HG02970 (cell line): ENCODE measurements around the gene PHRF1.
"Not testable (repeated sequence)": the region's sequence is repeated elsewhere in the genome, so short reads cannot be mapped to it uniquely, and the experiment has no call there.

Experiments used
- ATAC-seq: cut with Tn5 transposase; IDR thresholded peaks from one replicate; pipeline ENCODE4 v1.9.1; 2021; ENCODE audit warnings: mild to moderate bottlenecking, moderate library complexity, moderate number of reproducible peaks; ENCODE audit not compliant: unreplicated experiment, low FRiP score

PHRF1 gene

GRCh38 chr11:646214-646613 is 69.9 kb downstream of the PHRF1 start:
- no peak for ATAC-seq

GRCh38 chr11:647672-648158 is 71.4 kb downstream of the PHRF1 start:
- ATAC-seq = not testable (repeated sequence)

GRCh38 chr11:650482-650881 is 74.2 kb downstream of the PHRF1 start:
- ATAC-seq = no peak

- not testable (repeated sequence) for ATAC-seq
Observed at GRCh38 chr11:653136-653535, 76.9 kb downstream of the PHRF1 start.

GRCh38 chr11:653837-654236 is 77.6 kb downstream of the PHRF1 start:
- no peak for ATAC-seq

GRCh38 chr11:654444-654843 is 78.2 kb downstream of the PHRF1 start:
- not testable (repeated sequence) for ATAC-seq

GRCh38 chr11:655036-655726 is 78.9 kb downstream of the PHRF1 start:
- ATAC-seq = no peak

GRCh38 chr11:656426-656825 is 80.2 kb downstream of the PHRF1 start:
- ATAC-seq = no peak

GRCh38 chr11:656866-657265 is 80.6 kb downstream of the PHRF1 start:
- no peak for ATAC-seq

- no peak for ATAC-seq
Observed at GRCh38 chr11:657691-658126, 81.4 kb downstream of the PHRF1 start.

- no peak for ATAC-seq
Observed at GRCh38 chr11:659532-660085, 83.3 kb downstream of the PHRF1 start.

GRCh38 chr11:660281-660680 is 84.0 kb downstream of the PHRF1 start:
- no peak for ATAC-seq

- ATAC-seq = no peak
Observed at GRCh38 chr11:660681-661444, 84.6 kb downstream of the PHRF1 start.
